NCI-H187 treated with DMSO at 0.1 percent for 48 hours (cell line): ENCODE measurements around the gene ZXDC.

Experiments
- DNase-seq: peaks from one replicate; lab custom pipeline; 2025; lab: John Stamatoyannopoulos, UW

ZXDC gene

DNA sequence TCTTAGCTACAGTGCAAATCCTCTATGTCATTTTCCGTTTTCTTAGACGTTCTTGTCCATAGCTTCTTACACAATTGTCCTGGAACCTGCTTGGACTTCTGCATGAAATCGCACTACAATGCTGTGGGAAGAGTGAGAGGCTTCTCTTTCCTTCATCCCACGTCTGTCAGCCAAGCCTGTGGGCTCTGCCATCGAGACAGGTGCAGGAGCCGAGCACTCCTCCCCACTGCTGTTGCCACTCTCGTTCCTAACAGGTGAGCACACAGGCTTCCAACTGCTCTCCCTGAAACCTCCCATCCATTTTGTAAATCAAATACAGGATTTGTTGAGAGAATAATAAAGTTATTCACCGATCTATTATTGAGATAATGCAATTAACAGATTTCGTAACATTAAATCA, 23.5 kb downstream of the ZXDC start:
- no peak for DNase-seq

DNA sequence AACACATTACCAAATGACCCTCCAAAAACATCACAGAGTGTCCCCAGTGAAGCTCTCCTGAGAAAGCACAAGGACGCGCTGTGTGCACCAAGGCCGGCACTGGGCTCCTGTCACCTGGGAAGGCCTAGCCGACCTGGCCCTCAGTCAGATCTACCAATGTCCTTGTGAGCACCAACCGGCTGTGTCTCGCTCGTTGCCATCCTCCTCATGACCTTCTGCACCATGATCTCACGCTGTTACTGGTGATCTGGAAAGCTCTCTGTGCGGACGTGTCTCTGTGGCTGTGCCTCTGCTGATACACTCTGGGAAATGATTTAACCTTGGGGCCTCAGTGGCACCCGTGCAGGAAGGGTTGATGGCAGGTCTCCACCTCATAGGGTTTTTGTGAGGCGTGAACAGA, 24.2 kb downstream of the ZXDC start:
- DNase-seq: no peak

DNA sequence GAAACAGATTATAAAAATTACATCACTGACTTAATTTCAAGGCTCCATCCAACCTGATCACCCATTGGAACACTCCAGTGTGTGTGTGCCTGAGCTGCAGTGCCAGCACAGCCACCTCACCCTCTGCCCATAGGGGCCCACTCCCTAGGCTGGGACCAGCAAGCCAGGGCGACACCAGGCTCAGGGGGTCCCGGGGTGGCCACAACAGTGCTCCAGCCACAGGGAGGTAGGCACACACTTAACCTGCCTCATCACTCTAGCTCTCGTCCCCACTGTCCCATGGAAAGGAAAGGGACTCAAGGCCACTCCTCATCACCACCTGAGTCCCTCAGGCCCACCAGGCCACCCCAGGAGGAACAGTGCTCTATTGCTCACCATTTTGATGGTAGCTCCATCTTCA, 24.9 kb downstream of the ZXDC start:
- DNase-seq: no peak

DNA sequence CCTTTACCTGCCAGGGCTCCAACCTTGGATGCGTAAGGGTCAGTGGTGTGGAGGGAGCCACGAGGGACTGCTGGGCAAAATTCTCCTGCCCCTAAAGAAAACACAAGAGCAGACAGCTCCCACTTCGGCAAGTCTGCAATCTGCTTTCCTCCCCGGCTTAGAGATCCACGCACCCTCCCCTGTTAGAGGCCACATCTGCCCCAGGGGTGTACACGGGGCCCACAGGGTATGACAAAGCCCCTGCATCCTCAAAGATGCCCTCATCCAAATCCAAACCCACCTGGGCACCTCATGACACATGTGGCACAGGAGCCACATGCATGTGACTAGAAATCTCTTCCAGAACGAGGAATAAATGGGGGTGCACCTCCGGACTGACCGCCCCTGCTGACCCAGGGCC, 25.5 kb downstream of the ZXDC start:
- DNase-seq: no peak

DNA sequence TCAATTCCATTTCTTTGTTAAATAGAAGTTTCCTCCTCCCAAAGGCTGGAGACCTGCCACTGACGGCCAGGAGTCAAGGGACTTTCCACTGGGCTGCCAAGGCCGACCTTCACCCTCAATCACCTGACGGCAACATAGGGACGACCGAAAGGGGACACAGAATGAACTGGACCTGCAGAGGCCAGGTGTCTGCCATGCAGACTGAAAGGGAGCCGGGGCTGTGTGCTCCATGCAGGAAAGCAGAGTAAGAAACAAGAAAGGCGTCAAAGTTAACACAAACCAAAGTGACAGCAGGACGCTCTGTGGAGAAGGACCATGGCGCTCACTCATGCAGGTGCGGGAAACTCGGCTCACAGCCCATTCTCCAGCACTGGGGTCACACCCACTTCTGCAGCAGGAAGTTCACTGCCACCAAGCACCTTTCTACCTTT, 26.1 kb downstream of the ZXDC start:
- no peak for DNase-seq

DNA sequence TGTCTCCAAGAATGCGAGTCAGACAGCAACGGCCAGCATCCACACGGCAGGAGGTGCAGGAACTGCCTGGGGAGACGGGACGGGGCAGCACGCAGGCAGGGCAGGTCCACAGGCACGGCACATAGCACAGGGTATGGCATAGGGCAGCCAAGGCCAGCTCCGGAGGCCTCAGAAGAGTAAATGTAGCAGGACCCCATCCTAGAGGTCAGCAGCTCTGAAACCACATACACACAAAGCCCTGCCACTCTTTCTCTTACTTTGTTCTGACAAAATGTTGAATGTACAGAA, 26.9 kb downstream of the ZXDC start:
- no peak for DNase-seq

DNA sequence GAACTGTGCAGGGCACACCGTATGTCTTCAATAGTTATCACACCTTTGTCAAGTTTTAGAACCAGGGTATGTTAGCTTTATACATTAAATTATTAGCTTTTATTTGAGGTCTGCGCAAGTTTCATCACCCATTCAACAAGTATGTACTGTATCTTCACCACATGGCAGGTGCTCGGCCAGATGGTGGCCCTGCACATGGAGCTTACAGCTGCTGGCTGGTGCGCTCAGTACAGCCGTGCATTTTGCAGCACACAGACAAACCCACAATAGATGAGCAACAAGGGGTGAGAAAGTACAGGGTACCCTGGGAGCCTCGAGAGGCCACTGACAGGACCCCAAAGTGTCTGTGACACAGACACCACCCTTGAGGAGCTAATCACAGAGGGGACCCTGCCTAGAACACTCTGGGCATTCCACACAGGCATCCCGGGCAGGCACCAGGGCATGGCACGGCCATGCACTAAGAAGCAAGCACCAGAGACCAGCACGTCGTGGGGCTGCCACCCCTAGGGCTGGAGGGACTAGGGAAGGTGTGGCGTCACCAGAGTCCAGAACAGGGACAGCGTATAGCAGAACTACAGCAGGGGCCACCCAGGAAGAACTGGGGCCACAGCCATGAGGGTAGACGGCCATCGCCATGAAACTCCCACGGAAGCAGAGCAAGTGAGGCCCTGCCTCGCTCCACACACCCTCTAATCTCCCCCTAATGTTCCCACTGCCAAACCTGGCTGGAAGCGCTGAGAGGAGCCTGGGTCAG, 27.4 kb downstream of the ZXDC start:
- no peak for DNase-seq

DNA sequence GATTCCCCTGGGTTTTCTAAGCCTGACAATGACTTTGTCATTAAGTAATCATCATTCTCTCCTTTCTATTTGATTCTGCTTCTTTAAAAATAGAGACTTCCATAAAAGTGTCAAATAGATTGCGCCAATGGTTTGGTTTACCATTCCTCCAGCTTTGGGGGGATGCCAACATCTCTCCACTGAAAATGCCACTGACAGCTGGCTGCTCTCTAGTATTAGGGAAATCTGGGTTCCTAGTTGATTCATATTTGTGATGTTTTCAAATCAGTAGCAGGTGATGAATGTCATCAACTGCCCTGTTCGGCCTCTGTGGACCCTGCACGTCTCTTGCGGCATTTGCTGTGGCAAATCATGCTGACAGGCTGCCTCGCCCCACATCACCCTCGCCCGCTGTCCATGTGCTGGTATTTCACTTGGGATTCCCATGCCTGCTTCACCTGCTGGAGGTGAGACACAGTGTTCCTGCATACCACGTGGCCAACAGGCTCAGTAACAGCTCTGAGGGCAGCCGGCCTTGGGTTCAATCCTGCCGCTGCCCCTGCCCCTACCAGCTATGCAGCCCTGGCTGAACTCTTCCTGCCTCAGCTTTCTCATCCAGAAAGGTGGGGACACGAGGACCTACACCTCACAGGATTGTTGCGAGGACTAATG, 28.1 kb downstream of the ZXDC start:
- DNase-seq: no peak

DNA sequence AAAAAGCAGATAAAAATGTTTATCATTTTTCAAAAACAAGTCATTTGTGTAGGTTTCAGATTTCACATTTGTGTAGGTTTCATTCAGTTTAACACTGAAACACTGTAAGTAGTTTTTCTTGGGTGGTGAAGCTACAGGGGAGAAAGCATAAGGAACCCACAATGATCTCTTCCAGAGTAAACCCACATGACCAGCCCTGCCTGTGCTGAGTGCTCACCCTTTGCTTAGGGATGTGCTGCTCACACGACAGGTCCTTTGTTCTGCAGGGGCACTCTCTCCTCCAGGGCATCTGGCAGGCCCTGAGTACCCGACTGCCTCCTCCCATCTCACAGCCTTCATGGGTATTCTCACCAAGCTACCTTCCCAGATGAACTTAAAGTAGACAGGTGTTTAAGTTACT, 28.9 kb downstream of the ZXDC start:
- DNase-seq: no peak

DNA sequence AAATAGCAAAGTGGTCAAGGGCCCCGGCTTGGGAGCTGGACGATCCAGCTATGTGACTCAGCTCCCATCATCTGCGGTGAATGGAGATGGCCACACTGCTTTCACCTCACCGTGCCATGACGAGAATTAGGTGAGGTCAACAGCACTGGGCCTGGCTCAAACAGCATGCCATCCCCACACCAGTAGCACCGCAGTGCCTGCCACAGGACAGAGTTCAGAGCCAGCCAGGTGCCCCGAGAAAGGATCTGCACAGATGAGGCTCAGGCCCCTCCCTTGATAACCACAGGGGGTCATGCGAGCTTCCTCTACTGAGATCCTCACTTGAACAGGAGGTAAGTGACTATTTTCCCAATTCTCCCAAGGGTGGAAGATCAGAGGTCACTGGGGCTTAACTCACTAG, 29.4 kb downstream of the ZXDC start:
- DNase-seq: no peak

DNA sequence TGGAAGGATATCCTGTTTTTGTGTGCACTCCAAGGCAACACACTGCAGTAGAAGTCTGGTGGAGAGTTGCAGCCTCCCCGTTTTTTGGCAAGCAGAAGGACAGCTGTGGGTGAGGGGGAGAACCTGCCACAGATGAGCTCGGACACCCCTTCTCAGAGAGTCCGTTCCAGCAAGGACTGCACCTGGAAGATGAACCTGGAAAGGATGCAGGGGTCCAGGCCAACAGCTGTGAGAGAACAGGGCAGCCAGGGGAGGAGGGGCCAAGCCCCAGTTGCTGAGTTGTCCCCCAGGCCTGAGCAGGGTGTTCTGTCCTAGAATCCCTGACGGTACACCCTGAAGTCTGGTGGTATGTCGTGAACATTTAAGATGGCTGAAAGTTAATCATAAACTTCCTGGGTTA, 30.2 kb downstream of the ZXDC start:
- DNase-seq: no peak

DNA sequence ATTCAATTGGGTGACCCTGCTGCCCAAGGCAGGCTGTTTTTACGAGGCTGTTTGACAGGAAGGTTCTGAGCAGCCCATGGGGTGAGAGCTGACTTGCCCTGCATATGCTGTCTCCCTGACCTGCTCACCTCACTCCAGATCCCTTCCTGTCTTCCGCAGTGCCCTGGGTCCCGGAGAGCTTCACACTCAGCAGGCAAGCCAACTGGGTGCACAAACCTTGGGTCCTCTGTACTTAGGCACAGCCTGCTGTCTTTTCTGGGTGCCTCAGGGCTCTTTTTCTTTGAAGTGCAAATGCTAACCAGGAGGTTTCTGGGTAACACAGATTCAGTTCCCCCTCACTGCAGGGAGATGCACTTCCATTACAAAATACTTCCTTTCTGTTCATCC, 32.8 kb downstream of the ZXDC start:
- DNase-seq: no peak

DNA sequence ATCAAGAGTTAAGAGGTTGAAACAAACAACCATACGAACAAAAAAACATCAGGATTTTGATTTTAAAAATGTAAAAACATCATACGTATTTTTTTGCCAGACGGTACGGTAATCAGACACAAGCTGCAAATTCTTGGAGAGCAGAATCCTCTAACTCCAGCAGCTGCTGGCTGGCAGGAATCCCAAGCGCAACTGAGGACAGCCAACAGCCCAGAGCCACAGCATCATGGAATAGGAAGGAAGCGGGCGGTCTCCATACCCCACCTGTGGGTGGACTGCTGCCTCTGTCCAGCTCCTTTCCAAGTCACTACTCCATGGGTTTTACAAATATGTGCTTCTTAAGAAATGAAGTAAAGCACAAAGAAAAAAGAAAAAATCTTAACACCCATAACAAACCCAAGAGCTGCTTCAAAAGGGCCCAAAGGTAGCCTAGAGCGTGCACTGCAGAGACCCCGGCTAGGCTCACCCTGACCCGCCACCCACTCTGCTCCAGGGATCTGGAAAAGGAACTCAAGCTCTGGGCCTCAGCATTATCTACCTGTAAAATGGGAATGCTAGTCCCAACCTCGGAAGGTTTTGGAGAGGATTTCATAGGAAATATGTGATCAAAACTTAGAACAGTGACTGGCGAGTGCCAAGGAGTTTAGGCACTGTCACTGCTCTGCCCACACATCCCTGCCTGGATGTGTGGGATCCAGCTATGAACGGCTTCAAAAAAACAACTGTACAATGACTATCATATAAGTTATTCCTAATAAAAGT, 33.4 kb downstream of the ZXDC start:
- no peak for DNase-seq

DNA sequence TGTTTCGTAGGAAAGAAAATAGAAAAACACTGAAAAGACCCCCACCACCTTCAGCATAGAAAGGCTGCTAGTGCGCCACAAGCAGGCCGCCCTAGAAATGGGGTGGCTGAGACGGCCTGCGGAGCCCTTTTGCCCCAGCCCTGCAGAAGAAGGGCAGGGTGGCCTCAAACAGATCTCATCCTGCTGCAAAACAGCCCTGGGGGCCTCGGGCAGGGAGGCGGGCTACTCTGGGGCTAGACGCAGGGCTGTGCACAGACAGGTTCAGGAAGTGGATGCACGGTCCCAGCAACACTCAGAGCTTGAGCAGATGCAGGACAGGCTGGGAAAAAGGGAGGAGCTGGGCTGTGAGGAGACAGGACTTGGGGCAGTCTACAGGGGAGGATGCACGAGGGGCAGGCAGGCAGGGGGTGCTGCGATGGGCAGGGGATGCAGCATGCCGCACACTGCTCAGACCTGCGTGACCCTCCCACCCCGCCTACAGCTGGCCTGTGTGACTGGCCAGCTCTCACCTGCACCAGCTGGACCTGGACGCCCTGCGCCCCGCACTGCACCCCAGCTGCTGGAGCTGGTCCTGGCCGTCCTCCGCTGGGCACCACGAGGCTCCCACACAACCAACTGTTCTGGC, 34.3 kb downstream of the ZXDC start:
- DNase-seq: no peak

DNA sequence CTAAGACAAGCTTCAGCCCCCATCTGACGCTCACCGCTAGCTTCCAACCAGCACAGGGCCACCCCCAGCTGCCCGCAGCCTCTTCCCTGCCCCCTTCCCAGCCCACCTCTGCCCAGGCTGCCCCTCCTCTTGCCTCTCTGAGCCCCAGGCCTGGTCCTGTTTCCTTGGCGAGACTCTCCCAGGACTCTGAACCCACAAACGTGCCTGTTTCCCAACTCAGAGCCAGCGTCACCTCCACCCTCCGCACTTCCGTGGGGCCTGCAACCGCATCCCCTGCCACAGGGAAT, 35.0 kb downstream of the ZXDC start:
- DNase-seq: no peak

DNA sequence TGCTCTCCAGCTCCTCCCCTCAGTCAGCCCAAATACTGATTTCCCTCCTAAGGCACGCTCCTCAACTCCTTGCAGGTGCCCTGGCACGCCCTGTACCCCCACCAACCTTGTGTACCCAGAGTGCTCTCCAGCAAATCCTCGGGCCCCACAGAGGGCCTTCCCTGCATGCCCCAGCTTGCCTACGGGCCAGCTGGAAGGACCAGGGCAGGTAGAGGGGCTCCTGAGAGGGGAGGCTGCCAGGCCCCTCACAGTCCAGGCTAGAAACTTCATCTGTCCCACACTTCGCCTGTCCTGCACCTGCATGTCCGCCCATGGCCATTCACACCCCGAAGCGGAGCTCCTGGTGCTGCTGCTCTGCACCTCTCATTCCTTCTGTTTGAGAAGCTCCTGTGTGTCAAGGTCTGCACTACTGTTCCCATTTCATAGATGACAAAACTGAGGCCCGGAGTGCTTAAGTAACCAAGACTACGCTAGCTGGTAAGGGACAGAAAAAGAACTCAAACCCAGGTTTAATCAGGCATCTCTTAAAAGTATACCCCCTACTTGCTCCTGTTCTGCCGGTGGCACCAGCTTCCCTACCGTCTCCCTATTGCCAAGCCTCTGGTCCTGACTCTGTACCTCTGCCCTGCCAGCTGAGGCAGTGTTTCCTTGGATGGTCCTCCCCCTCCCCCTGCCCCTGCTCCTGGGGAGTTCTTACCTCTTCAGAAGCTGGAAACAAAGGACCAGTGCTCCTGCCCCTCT, 35.6 kb downstream of the ZXDC start:
- no peak for DNase-seq

DNA sequence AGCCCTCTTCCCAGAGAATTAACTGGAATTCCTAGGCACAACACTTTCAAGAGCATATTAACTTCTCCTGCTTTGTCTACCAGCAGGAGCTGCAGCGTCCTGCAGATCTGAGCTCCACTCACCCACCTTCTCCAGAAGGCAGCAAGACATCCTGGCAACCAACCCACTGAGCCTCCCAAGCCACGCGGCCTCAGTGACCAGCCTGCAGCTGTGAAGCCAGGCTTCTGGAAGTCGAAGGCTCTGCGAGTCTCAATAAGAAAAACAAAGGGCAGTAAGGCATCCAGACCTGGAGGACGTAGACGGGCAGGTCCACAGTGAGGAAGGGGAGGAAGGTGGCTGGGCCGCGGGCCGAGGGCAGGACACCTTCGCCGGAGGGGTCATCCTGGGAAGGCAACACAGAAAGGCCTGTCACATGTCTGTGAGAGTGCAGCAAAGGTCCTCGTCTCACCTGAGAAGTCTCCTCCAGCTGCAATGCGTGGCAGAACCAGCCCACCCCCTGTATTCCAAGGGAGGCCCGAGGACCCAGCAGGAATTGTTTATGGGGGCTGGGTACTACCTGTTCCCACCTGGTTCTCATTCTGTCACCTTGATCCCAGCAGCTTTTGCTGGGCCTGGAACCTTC, 36.2 kb downstream of the ZXDC start:
- DNase-seq: no peak

DNA sequence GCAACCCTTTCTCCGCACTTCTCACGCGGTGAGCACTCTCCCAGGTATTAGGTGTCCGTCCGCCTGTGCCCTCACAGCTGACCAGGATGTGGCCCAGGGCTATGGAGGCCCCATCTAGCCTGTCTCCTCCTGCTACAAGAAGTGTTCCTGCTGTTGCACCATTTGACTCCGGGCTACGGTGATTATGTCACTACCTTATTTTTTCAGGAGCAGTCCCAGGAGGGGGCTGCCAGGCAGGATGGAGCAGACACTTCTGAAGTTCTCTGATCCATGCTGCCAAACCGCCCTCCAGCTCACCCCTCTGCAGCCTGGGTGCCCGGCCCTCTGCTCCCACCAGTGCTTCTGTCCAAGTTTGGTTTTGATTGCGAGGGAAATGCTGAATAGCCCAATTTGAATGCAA, 36.9 kb downstream of the ZXDC start:
- no peak for DNase-seq

DNA sequence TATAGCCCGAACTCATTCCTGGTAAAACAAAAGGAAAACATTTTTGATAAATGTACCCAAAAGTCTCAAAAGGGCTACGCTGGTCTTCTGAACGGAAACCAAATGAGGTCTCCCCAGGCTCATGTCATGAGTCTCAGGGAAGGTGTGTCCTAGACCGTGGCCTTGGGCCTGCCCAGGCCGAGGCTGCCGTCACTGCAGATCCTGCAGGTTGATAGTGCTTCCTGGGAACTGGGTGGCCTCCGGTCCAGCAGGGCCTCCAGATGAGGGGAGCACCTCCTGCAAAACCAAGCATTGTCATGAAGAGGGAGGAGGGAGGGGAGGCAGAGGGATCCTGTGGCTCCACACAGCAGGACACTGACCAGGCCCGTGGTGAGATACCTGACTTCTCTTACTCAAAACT, 37.5 kb downstream of the ZXDC start:
- DNase-seq: no peak

DNA sequence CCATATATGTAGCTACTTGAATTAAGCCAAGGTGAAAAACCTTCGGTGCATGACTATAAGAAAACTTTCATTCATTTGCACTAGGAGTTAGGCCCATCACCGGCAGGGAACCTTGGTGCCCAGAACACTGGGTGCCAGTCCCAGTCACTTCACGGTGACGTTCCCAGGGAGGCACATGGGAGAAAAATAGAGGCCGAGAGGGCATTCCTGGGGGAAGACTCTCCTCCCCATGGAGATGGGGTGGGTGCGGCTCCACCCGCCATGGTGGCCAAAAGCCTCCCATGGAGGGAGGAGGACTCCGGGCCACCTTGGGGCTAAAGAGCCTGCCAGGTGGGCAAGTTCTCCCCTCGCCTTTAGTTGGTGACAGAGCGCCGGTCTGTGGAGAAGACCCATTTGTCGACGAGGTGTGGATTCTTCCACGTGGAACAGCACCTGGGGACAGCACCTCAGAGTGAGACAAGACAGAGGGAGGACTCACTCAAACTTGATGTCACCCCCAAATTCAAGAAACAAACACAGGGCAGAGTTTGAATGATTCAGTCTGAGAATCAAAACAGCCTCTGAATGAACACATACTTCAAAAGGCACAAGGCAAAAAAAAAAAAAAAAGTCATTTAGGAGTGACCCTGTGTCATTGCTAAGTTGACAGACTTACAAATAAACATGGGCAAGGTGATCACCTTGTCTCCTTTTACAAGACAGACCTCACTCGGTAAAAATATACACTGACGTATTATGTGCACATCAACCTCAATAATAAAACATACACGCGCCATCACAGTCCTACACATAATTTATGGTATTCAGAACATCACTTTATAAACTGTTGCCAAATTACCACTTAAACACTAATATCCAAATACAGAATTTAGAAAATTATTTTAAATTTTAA, 38.6 kb downstream of the ZXDC start:
- DNase-seq: no peak
